Endometrial microvascular endothelial cells (primary cell): Measurements from ENCODE around the gene TIMM21. TPM values are rescaled to one million over a fixed set of nuclear protein-coding genes. Genes with fewer than 3 reads are reported as not detected.

Experiments
- in situ Hi-C: cut with HindIII; loops from 2 replicates; pipeline ENCODE4 v1.10.0; 2017; ENCODE audit warnings: low sequenced_read_pairs, low pct_unique_long_range_greater_than_20kb; ENCODE audit errors: inconsistent ontology term
- total RNA-seq: library from RNA; depleted of rRNA; stranded (reverse); fragments of >200 nt; gene quantifications from one replicate; pipeline ENCODE4 v1.2.3, GENCODE V29; 2015; ENCODE audit errors: inconsistent ontology term

TIMM21 gene
- 48.5 TPM for total RNA-seq

DNA sequence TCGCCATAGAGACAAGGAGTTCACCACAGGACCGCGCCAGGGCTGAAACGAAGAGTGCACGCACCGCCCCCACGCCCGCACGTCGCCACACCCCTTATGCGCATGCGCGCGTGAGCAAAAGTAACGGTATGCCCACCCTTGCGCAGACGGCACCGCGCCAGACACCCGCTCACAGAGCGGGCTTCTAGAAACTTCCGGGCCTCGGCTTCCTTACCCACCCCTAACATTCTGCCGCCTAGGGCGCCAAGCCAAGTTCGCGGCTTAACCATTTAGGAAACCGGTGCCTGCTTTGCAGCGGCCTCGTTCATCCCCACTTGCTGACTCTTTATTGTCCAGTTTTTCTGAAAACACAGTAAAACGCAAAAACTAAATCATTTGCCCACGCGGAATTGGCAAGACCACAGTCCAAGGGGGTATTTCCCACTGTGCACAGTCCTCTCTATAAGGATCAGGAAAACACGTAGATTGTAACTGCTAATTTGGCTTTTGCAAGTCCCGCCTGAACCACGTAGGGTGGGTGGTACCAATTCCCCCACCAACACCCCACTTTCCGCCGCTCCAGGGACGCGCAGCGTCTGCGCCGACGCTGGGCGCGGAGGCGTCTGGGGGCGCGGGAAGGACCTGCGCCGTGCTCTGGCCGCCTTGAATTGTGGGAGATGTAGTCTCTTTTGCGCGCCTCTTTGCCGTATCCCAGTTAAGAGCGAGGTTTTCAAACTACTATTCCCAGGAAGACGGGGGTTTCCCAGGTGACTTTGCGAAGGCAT, at the start of gene TIMM21, which contains the start of gene FBXO15:
Gene TIMM21 (plus strand): TSS at position 745 of the 764 bp plus-strand sequence. CDS start 286 bp downstream, outside the sequence.
Gene FBXO15 (minus strand): TSS at position 56 of the 764 bp plus-strand sequence. CDS start 49 bp downstream, at position 7.
- in situ Hi-C loops: no loop called here

DNA sequence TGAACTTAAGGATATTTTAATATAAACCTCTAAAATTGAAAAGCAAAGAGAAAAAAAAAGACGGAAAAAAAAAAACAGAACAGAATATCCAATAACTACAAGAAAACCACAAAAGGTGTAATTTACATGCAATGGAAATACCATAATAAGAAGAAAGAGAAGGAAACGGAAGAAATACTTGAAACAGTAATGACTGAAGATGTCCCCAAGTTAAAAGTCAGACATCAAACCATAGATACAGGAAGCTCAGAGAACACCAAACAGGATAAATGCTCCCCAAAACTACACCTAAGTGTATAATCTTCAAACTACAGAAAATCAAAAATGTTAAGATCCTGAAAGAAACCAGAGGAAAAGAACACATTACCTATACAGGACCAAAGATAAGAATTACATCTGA, 39.9 kb upstream of the TIMM21 start:
- in situ Hi-C loops: no loop called here

DNA sequence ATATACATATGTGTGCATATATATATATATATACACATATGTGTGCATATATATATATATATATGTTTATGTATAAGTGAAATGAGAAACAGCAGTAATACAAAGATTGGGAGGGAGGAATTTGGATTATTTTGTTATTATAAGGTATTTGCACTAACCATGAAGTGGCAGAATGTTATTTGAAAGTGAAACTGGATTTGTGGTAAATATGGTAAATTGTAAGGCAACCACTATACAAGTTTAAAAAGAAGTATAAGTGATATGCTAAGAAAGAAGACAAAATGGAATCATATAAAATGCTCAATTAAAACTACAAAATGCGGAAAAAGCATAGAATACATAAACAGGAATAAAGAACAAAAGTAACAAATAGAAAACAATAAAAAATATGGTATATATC, 38.2 kb upstream of the TIMM21 start:
- in situ Hi-C loops: no loop called here

DNA sequence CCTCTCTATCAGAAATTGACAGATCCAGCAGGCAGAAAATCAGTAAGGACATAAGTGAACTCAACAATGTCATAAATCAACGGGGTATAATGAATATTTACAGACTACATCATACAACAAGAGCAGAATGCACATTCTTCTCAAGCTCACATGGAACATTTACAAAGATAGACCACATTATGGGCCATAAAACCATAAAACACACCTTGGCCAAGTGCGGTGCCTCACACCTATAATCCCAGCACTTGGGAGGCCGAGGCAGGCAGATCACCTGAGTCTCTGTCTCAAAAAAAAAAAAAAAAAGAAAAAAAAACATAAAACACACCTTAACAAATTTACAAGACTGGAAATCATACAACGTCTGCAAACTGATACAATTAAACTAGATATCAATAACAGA, 37.3 kb upstream of the TIMM21 start:
- in situ Hi-C loops: no loop called here

DNA sequence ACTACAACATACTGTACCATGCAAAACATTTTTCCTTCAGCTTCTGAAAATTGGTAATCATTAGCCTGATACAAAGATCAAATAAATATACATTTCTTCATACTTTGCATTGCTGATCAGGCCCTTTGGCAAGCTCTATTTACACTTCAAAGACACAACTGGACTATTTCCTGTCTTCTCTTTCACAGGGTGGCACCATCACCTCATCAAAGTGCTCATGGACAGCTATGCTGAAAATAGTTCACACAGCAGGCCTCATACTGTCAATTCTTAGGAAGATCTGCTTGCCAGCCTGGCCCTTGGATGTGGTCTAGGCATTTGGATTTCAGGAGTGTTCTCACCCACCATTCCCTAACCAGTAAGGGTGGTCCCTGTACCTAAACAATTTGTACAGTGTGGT, 34.6 kb upstream of the TIMM21 start:
- in situ Hi-C loops: no loop called here

DNA sequence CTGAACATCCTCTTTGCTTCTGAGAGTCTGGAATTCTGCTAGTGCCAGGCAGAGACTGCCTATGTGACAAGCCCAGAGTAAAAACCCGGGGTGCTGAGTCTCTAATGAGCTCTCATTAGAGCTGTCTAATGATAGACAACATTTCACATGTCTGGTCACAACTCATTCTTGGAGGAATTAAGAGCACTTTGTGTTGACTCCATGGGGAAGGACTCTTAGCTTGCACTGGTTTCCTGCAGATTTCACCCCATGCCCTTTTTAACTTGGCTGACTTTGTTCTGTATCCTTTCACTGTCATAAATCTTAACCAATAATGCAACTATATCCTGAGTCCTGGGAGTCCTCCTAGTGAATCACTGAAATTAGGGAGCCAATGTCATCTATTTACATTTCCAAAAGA, 34.2 kb upstream of the TIMM21 start:
- in situ Hi-C loops: no loop called here

GRCh38 chr18:74115046-74115445, 33.3 kb upstream of the TIMM21 start:
- in situ Hi-C loops: no loop called here

GRCh38 chr18:74116633-74117554, 31.4 kb upstream of the TIMM21 start:
- in situ Hi-C loops: no loop called here

DNA sequence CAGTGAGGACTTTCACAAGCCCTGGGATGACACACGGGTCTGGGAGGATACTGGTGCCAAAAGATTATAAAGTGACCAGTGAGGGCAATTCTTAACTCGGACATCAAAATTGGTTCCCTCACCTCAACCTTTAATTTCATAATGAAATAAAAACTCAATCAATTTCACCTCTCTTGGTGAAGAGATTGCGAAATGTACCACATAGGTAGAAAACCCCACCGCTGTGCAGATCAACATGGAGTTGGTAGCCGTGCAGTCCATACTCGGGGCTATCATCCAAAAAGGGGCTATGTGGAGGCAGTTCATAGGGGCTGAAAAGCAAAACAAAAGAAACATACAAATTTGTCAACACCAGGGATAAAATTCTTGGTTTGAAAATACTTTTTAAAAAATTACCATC, 25.1 kb upstream of the TIMM21 start:
- in situ Hi-C loops: no loop called here

DNA sequence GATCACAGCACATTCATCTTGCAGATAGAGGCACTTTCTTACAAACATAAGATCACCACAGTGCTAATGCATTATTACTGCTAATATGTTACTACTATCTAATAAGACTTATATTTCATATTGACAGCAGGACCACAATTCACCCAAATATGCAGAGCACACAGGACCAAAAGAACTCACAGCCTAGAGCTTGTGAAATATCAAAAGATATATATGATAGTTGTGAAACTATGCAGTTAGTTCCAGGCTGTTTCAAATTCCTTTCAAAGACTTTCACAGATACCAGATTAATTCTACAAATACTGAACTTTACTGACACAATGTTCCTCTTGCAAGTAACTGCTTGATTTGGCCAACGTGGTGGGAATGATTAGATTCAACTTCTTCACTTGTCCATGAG, 23.7 kb upstream of the TIMM21 start:
- in situ Hi-C loops: no loop called here

- in situ Hi-C loops: no loop called here
These were observed 21.4 kb upstream of the TIMM21 start for GRCh38 chr18:74126684-74127655.

- in situ Hi-C loops: no loop called here
These were observed 20.2 kb upstream of the TIMM21 start for GRCh38 chr18:74128159-74128558.

DNA sequence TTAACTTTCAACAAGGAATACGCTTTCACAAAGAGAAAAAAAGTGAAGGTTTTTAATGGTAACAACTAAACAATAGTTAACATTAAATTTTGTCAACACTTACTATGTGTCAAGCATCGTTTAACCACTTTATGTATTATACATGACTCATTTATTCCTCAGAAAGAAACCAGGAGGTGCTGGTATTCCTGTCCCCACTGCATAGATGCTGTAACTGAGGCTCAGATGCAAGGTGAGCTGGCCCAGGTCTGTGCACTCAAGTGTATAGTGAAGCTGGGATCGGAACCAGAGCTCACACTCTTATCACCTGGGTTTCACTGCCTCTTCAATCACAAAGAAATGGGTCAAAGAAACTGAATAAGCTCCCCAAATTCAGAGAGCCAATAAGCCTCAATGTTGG, 17.2 kb upstream of the TIMM21 start:
- in situ Hi-C loops: no loop called here

- in situ Hi-C loops: no loop called here
These were observed 16.1 kb upstream of the TIMM21 start for GRCh38 chr18:74132201-74132600.

GRCh38 chr18:74137920-74138538, 10.3 kb upstream of the TIMM21 start:
- in situ Hi-C loops: no loop called here

DNA sequence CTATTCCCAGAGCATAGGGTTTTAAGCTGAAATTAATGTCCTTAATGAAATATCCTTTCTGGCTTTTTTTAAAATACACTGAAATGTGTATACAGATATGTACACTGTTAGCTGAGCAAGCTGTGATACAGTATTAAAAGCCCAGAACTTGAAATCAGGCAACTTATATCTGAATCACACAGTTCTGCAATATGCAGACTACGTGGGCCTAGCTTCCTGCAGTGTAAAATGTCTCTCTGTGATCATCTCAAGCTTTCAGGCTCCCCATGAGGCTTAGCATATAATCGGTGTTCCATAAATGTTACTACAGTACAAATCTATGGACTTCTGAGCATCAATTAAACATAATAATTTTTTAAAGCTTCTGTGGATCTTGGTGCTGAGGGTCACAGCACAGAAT, 8.9 kb upstream of the TIMM21 start:
- in situ Hi-C loops: no loop called here

DNA sequence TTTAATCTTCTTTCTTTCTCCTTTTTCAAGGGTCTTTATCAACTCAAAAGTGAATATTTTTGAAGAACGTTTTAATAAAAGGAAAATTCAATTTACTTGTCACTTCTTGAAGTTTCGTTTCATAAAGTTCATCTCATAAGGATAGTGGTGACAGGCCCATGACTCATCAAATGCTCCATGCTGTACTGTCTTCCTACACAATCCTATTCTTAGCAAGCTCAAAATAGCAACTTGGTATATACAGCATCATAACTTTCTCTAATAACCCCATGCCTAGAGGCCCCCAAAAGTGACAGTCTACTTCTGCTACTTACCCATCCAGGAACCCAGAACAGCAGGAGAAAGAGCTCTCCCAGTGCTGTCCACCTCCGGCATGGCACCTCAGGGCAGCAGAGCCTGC, 8.4 kb upstream of the TIMM21 start:
- in situ Hi-C loops: no loop called here

DNA sequence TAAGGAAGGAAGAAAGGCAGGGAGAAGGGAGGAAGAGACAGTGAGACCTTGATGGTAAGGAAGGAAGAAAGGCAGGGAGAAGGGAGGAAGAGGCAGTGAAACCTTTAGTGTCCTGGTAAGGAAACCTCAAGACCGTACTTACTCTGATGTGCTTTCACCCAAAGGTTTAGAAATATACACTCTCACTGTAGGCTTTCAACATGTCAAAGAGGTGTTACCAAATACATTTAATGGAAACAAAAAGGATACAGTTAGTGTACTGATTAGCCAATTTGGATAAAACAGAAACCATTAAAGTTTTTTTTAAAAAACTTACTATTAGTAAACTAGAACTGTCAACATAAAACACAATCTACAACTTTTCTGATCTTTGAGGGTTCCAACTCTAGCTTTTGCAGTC, 7.7 kb upstream of the TIMM21 start:
- in situ Hi-C loops: no loop called here
